A549 (cell line): ENCODE data around the gene RING1. TPM values are rescaled to one million over a fixed set of nuclear protein-coding genes. Genes with fewer than 3 reads are reported as not detected.
"Not testable (repeated sequence)": the region's sequence is repeated elsewhere in the genome, so short reads cannot be mapped to it uniquely, and the experiment has no call there.

Experiments
- ATAC-seq, 2 experiments: fragments of 200-7000 bp in 1 of 2; fragments of >200 bp in 1 of 2; cut with Nextera tagmentation in 1 of 2; cut with Tn5 transposase in 1 of 2; 3 replicates each; pipeline versions ENCODE4 v1.8.0 to v1.9.1; 2018 to 2020; ENCODE audit warnings: mild to moderate bottlenecking in 1 of 2, moderate library complexity in 1 of 2
- CTCF ChIA-PET: fragments of 300-600 bp; sonication (Branson Sonifier 250); formaldehyde crosslinking; extraction: SDS; loops from one replicate; lab custom pipeline; 2021; ENCODE audit warnings: antibody characterized with exemption, inconsistent platforms; lab: Yijun Ruan, JAX
- POLR2A ChIA-PET: fragments of 350-600 bp; formaldehyde crosslinking; extraction: SDS; loops from one replicate; lab custom pipeline; 2021; ENCODE audit warnings: antibody characterized with exemption, inconsistent platforms; lab: Yijun Ruan, JAX
- DNase-seq, 2 experiments: peaks; one replicate each; pipeline versions ENCODE4 v3.0.0 to v3.0.0-alpha.2; 2011 to 2016; ENCODE audit warnings: low read depth in 1 of 2, low spot score in 1 of 2
- FAIRE-seq: peaks from 2 replicates; lab custom pipeline; 2011; peaks lifted over from hg19 to GRCh38; lab: Jason Lieb, UNC
- H3K27ac ChIP-seq, 2 experiments: fragments of >200 bp; sonication (Bioruptor Twin); formaldehyde crosslinking; 3 replicates each; pipeline ENCODE4 v1.5.1; 2016 to 2017
- H3K4me1 ChIP-seq: fragments of >200 bp; sonication (Bioruptor Twin); formaldehyde crosslinking; 3 replicates; pipeline ENCODE4 v1.6.1; 2016
- H3K4me2 ChIP-seq: fragments of >200 bp; sonication (Bioruptor Twin); formaldehyde crosslinking; 3 replicates; pipeline ENCODE4 v1.6.1; 2016
- H3K4me3 ChIP-seq: fragments of >200 bp; sonication (Bioruptor Twin); formaldehyde crosslinking; 3 replicates; pipeline ENCODE4 v1.5.1; 2016
- H3K9me3 ChIP-seq: fragments of >200 bp; sonication (Bioruptor Twin); formaldehyde crosslinking; 3 replicates; pipeline ENCODE4 v1.6.1; 2016
- CBX2 ChIP-seq: fragments of 200-600 bp; sonication (generic); IDR thresholded peaks from 2 replicates; pipeline ENCODE4 v1.6.1; 2016; ENCODE audit warnings: low read depth, mild to moderate bottlenecking, borderline replicate concordance
- CBX8 ChIP-seq: fragments of 200-600 bp; sonication (generic); IDR thresholded peaks from 2 replicates; pipeline ENCODE4 v1.6.1; 2016
- EHF ChIP-seq: fragments of 250-450 bp; sonication (Bioruptor Pico); IDR thresholded peaks from 2 replicates; pipeline ENCODE4 v1.5.0; 2020; ENCODE audit warnings: mild to moderate bottlenecking
- FOSB ChIP-seq: fragments of 250-450 bp; sonication (Bioruptor Pico); IDR thresholded peaks from 2 replicates; pipeline ENCODE4 v1.5.0; 2020; ENCODE audit warnings: mild to moderate bottlenecking, moderate library complexity
- HEYL ChIP-seq: fragments of 250-450 bp; sonication (Bioruptor Pico); IDR thresholded peaks from 2 replicates; pipeline ENCODE4 v1.8.0; 2021; ENCODE audit warnings: mild to moderate bottlenecking, moderate library complexity
- HOXB5 ChIP-seq: fragments of 250-450 bp; sonication (Bioruptor Pico); IDR thresholded peaks from 2 replicates; pipeline ENCODE4 v1.5.0; 2020; ENCODE audit warnings: mild to moderate bottlenecking, moderate library complexity
- JUN ChIP-seq, 2 experiments: fragments of >200 bp; sonication (Bioruptor Twin); formaldehyde crosslinking; IDR thresholded peaks; 2 replicates in 1 of 2; 3 replicates in 1 of 2; pipeline ENCODE4 v1.6.1; 2016 to 2017
- JUNB ChIP-seq: fragments of >200 bp; sonication (Bioruptor Twin); formaldehyde crosslinking; IDR thresholded peaks from 2 replicates; pipeline ENCODE4 v1.6.1; 2016
- KDM1A ChIP-seq: fragments of 200-600 bp; sonication (generic); IDR thresholded peaks from 2 replicates; pipeline ENCODE4 v1.6.1; 2016; ENCODE audit warnings: low read depth, mild to moderate bottlenecking
- KDM5A ChIP-seq: fragments of 200-600 bp; sonication (generic); IDR thresholded peaks from 2 replicates; pipeline ENCODE4 v1.6.1; 2016; ENCODE audit warnings: antibody characterized with exemption, mild to moderate bottlenecking
- MAZ ChIP-seq: fragments of 150-350 bp; IDR thresholded peaks from 2 replicates; pipeline ENCODE4 v1.6.1; 2014; ENCODE audit warnings: antibody characterized with exemption, low read depth, low read length, borderline replicate concordance
- MYC ChIP-seq: IDR thresholded peaks from 2 replicates; pipeline ENCODE4 v1.6.1; 2012; ENCODE audit warnings: mild to moderate bottlenecking, inconsistent platforms, low read length, improper control_type of control experiment, borderline replicate concordance
- RAD21 ChIP-seq, 2 experiments: fragments of >200 bp in 1 of 2; sonication (Bioruptor Twin) in 1 of 2; formaldehyde crosslinking in 1 of 2; IDR thresholded peaks in 1 of 2; conservative IDR thresholded peaks in 1 of 2; 2 replicates in 1 of 2; 3 replicates in 1 of 2; pipeline ENCODE4 v1.6.1; 2012 to 2018; ENCODE audit warnings: inconsistent platforms in 1 of 2
- RCOR1 ChIP-seq: fragments of 150-350 bp; IDR thresholded peaks from 2 replicates; pipeline ENCODE4 v1.6.1; 2014; ENCODE audit warnings: antibody characterized with exemption, low read length, low read depth
- ZFP36 ChIP-seq: fragments of 450-650 bp; IDR thresholded peaks from 2 replicates; pipeline ENCODE4 v1.6.1; 2014; ENCODE audit warnings: borderline replicate concordance; ENCODE audit not compliant: partially characterized antibody
- WGBS: methylation state at CpG from one replicate; pipeline ENCODE4 v1.1.6; 2017; ENCODE audit errors: missing lambda C conversion rate; 5-methylcytosine and 5-hydroxymethylcytosine counted together
- polyA plus RNA-seq, 4 experiments: library from polyadenylated mRNA; depleted of rRNA in 3 of 4; stranded (reverse); fragments of >200 nt; fragmentation: RNase III in 1 of 4; extraction: RNeasy Plus Mini Kit Qiagen cat#74134 plus additional on column Dnase treatment in 1 of 4; gene quantifications; 2 replicates in 3 of 4; 3 replicates in 1 of 4; pipeline ENCODE4 v1.2.3, GENCODE V29; 2011 to 2017
- TF ChIP-seq, protein P1 (sequence below): fragments of >200 bp; sonication (Bioruptor Twin); formaldehyde crosslinking; IDR thresholded peaks from 2 replicates; pipeline ENCODE4 v1.6.1; 2016
- TF ChIP-seq, protein P2 (sequence below): fragments of 150-350 bp; IDR thresholded peaks from 2 replicates; pipeline ENCODE4 v1.6.1; 2014; ENCODE audit warnings: low read depth, mild to moderate bottlenecking, low read length
- TF ChIP-seq, protein P3 (sequence below): fragments of 200-600 bp; sonication (generic); IDR thresholded peaks from 2 replicates; pipeline ENCODE4 v1.6.1; 2016; ENCODE audit warnings: antibody characterized with exemption, mild to moderate bottlenecking, moderate library complexity
- TF ChIP-seq, protein P4 (sequence below): IDR thresholded peaks from 2 replicates; pipeline ENCODE4 v1.6.1; 2012
- TF ChIP-seq, protein P5 (sequence below): fragments of 450-650 bp; IDR thresholded peaks from 2 replicates; pipeline ENCODE4 v1.6.1; 2014; ENCODE audit warnings: antibody characterized with exemption

The RING1 gene
- polyA plus RNA-seq, 2 of the 4 experiments (the other 2 are of a cell fraction): 12.7 to 35.0 TPM

DNA sequence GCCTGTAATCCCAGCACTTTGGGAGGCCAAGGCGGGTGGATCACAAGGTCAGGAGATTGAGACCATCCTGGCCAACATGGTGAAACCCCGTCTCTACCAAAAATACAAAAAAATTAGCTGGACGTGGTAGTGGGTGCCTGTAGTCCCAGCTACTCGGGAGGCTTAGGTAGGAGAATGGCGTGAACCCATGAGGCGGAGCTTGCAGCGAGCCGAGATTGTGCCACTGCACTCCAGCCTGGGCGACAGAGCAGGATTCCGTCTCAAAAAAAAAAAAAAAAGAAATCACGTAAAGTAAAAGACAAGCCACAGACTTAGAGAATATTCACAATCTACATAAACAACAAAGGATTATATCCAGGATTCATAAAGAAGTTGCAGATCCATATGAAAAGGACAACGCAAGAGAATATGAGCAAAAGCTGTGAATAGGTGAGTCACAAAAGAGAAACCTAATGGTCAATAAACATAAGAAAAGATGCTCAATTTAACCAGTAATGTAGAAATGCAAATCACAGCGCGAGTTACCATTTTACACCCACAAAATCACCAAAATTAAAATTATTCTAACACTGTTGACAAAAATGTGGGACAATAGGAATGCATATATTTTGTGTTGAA is 18.3 kb downstream of the RING1 start:
- H3K4me2 ChIP-seq, FAIRE-seq, POLR2A ChIA-PET, DNase-seq, ATAC-seq, H3K27ac ChIP-seq, H3K4me1 ChIP-seq, H3K9me3 ChIP-seq, H3K4me3 ChIP-seq: not testable (repeated sequence)
- CTCF ChIA-PET: interaction anchor here (1.3 to 3.2 kb wide), 3 partner anchors 21 to 226 kb away, joined by 3 to 7 read pairs (median 5); no protein-coding TSS in a partner anchor
- 69% methylated on average over 12 of the region's 14 CpGs for WGBS

DNA sequence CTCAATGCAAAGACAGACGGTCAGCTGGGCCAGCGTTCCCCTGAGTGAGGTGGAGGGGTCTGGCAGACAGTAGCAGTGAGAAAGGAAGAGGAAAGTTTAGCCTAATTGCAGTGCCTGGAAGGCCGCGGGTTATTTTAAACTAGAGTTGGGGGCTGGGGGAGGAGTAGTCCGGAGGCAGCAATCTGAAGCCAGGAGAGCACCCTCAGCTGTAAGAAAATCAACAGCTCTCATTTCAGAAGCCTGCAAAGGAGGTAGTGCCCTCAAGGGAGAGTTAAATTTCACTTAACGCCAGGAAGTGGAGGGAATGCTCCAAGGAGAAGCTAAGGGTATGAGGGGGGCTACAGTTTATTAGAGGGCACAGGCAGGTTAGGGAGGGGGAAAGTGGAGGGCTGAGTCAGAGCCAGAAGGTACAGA is 26.9 kb downstream of the RING1 start:
- Histone ChIP-seq H3K4me2 (no peak overlapping the region), H3K4me3 (no peak overlapping the region), H3K27ac (no peak overlapping the region), H3K4me1 (no peaks in the 10 kb centered on the region), H3K9me3 (no peaks in the 10 kb centered on the region)
- POLR2A ChIA-PET: no interaction called here
- WGBS: 39% methylated on average over 6 of the region's 6 CpGs
- DNase-seq (no peak), FAIRE-seq (no peak), ATAC-seq (no peak)
- TF ChIP-seq, protein P1, sequence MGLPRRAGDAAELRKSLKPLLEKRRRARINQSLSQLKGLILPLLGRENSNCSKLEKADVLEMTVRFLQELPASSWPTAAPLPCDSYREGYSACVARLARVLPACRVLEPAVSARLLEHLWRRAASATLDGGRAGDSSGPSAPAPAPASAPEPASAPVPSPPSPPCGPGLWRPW: no peak
- TF ChIP-seq HEYL (no peak), MAZ (no peak), RAD21 (conservative IDR thresholded peaks at IDR 0.05 in 1 of 2, IDR thresholded peaks at IDR 0.05 in 1 of 2) (no peak)
- CTCF ChIA-PET: interaction anchor here (1.0 to 7.2 kb wide), 5 partner anchors 13 to 221 kb away, joined by 3 to 39 read pairs (median 4); partner anchors contain the start of gene RING1

DNA sequence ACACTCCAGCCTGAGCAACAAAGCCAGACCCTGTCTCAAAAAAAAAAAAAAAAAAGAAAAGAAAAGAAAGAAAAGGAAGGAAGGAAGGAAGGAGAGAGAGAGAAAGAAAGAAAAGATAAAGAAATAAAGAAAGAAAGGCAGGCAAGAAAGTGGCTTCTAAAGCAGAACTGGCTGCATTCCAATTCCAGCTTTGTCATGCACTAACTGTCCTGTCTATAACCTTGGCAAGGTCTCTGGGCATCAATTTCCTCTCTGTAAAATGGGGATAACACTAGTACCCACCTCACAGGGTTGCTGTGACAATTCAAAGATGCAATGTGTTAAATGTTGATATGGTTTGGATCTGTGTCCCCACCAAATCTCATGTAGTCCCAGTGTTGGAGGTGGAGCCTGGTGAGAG is 28.0 kb downstream of the RING1 start:
- no peak for FAIRE-seq
- TF ChIP-seq KDM5A (no peak), HEYL (no peak), JUNB (no peak), ZFP36 (no peak), CBX8 (no peak), FOSB (no peak), CBX2 (no peak), KDM1A (no peak), RAD21 (conservative IDR thresholded peaks at IDR 0.05 in 1 of 2, IDR thresholded peaks at IDR 0.05 in 1 of 2) (no peak), HOXB5 (no peak), EHF (no peak), RCOR1 (no peak), JUN (IDR thresholded peaks at IDR 0.05) (no peak), MYC (no peak)
- TF ChIP-seq, protein P2, sequence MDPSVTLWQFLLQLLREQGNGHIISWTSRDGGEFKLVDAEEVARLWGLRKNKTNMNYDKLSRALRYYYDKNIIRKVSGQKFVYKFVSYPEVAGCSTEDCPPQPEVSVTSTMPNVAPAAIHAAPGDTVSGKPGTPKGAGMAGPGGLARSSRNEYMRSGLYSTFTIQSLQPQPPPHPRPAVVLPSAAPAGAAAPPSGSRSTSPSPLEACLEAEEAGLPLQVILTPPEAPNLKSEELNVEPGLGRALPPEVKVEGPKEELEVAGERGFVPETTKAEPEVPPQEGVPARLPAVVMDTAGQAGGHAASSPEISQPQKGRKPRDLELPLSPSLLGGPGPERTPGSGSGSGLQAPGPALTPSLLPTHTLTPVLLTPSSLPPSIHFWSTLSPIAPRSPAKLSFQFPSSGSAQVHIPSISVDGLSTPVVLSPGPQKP: no peak
- TF ChIP-seq, protein P3, sequence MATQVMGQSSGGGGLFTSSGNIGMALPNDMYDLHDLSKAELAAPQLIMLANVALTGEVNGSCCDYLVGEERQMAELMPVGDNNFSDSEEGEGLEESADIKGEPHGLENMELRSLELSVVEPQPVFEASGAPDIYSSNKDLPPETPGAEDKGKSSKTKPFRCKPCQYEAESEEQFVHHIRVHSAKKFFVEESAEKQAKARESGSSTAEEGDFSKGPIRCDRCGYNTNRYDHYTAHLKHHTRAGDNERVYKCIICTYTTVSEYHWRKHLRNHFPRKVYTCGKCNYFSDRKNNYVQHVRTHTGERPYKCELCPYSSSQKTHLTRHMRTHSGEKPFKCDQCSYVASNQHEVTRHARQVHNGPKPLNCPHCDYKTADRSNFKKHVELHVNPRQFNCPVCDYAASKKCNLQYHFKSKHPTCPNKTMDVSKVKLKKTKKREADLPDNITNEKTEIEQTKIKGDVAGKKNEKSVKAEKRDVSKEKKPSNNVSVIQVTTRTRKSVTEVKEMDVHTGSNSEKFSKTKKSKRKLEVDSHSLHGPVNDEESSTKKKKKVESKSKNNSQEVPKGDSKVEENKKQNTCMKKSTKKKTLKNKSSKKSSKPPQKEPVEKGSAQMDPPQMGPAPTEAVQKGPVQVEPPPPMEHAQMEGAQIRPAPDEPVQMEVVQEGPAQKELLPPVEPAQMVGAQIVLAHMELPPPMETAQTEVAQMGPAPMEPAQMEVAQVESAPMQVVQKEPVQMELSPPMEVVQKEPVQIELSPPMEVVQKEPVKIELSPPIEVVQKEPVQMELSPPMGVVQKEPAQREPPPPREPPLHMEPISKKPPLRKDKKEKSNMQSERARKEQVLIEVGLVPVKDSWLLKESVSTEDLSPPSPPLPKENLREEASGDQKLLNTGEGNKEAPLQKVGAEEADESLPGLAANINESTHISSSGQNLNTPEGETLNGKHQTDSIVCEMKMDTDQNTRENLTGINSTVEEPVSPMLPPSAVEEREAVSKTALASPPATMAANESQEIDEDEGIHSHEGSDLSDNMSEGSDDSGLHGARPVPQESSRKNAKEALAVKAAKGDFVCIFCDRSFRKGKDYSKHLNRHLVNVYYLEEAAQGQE: no peak
- TF ChIP-seq, protein P1: no peak
- TF ChIP-seq, protein P4, sequence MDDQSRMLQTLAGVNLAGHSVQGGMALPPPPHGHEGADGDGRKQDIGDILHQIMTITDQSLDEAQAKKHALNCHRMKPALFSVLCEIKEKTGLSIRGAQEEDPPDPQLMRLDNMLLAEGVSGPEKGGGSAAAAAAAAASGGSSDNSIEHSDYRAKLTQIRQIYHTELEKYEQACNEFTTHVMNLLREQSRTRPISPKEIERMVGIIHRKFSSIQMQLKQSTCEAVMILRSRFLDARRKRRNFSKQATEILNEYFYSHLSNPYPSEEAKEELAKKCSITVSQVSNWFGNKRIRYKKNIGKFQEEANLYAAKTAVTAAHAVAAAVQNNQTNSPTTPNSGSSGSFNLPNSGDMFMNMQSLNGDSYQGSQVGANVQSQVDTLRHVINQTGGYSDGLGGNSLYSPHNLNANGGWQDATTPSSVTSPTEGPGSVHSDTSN: no peak
- TF ChIP-seq, protein P5, sequence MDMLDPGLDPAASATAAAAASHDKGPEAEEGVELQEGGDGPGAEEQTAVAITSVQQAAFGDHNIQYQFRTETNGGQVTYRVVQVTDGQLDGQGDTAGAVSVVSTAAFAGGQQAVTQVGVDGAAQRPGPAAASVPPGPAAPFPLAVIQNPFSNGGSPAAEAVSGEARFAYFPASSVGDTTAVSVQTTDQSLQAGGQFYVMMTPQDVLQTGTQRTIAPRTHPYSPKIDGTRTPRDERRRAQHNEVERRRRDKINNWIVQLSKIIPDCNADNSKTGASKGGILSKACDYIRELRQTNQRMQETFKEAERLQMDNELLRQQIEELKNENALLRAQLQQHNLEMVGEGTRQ: no peak
- Histone ChIP-seq H3K9me3 (no peaks in the 10 kb centered on the region), H3K4me2 (no peak overlapping the region), H3K27ac (no peak overlapping the region), H3K4me1 (no peaks in the 10 kb centered on the region), H3K4me3 (no peak overlapping the region)
- ChIA-PET CTCF (interaction anchor here (1.0 to 7.2 kb wide), 3 partner anchors 11 to 115 kb away, joined by 4 to 39 read pairs (median 4); no protein-coding TSS in a partner anchor), POLR2A (no interaction called here)
- ATAC-seq: no peak
- no peak for DNase-seq
